ENCODE measurements around the gene LMAN1. TPM values are rescaled to one million over a fixed set of nuclear protein-coding genes. Genes with fewer than 3 reads are reported as not detected.

The LMAN1 gene
- total RNA-seq, 2 experiments from 2014 or later: 33.0 to 46.4 TPM

DNA sequence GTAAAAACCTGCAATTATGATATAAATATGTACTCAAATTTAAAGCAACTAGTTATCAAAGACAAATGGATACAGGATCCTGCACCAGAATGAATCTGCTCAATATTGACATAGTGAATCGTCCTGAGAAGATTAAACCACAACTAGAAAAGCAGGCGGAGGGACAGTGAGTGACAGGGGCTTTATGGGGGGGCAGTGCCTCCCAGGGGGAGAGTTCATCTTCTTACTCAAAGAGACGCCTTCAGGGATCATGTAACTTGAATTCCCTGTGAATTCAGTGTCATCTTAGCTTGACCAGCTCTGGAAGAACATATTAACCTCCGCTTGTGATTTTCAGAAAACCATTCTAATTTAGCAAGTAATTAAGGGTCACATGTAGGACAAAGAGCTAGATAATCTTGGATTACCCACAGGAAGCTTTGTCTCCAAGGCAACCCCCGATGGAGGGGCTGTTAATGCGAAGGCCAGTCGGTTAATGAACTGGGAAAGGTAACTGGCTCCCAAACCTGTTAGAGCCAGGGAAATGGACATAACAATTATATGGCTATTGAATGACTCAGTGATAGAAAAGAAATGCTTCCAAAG, 17.4 kb upstream of the LMAN1 start:
- CTCF ChIA-PET (ENCODE audit: unreplicated experiment): no interaction called here

DNA sequence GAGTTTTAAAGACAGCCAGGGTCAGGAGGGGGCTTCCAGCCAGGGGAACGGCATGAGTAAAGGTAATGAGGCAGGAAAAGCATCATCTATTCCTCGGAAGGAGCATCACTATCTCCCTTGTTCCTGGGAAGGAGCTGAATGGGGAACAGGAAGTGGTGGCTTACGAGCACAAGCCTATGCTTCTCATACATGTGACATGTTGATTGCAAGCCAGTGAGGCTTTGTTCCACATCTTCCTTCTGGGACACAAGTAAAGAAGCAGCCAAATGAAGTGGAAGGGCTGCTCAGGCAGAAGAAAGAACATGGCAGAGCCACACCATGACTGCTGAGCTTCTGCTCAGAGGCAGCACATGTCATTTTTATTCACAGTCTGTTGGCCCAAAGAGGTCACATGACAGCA, 15.1 kb upstream of the LMAN1 start:
- BruUV-seq (replicated peaks): no TSS peak
- intact Hi-C loops (cut with micrococcal nuclease; ENCODE audit: unreplicated experiment): no loop called here
- TF ChIP-seq, protein P1, sequence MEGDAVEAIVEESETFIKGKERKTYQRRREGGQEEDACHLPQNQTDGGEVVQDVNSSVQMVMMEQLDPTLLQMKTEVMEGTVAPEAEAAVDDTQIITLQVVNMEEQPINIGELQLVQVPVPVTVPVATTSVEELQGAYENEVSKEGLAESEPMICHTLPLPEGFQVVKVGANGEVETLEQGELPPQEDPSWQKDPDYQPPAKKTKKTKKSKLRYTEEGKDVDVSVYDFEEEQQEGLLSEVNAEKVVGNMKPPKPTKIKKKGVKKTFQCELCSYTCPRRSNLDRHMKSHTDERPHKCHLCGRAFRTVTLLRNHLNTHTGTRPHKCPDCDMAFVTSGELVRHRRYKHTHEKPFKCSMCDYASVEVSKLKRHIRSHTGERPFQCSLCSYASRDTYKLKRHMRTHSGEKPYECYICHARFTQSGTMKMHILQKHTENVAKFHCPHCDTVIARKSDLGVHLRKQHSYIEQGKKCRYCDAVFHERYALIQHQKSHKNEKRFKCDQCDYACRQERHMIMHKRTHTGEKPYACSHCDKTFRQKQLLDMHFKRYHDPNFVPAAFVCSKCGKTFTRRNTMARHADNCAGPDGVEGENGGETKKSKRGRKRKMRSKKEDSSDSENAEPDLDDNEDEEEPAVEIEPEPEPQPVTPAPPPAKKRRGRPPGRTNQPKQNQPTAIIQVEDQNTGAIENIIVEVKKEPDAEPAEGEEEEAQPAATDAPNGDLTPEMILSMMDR (conservative IDR thresholded peaks at IDR 0.05; ENCODE audit: low read length): no peak
- no peak for TF ChIP-seq EZH2phosphoT487 (IDR thresholded peaks at IDR 0.05; ENCODE audit: borderline replicate concordance, low read depth, low read length)

More for the DNA sequence above, 17.4 kb upstream of the LMAN1 start:
- H3K79me2 ChIP-seq (ENCODE audit: insufficient read depth, low read depth, low read length): no peaks in the 10 kb centered on the region
- no peak for TF ChIP-seq EZH2phosphoT487 (IDR thresholded peaks at IDR 0.05; ENCODE audit: borderline replicate concordance, low read depth, low read length)
- TF ChIP-seq, protein P1 (conservative IDR thresholded peaks at IDR 0.05; ENCODE audit: low read length): no peak
- DNase-seq (ENCODE audit: low spot score): no peak
- POLR2A ChIA-PET: interaction anchor here (0.6 kb wide), 1 partner anchor 12 kb away, joined by 3 read pairs; no protein-coding TSS in a partner anchor
- no peaks in the 10 kb centered on the region for H3K9me3 ChIP-seq (ENCODE audit: low read length)
- no peak overlapping the region for H3K27ac ChIP-seq (ENCODE audit: low read depth, low read length, poor library complexity, severe bottlenecking)
- intact Hi-C loops (cut with micrococcal nuclease; ENCODE audit: unreplicated experiment): no loop called here
- no peaks in the 10 kb centered on the region for H3K4me1 ChIP-seq (ENCODE audit: insufficient read depth, low read length, poor library complexity, severe bottlenecking)
- no peak overlapping the region for H3K4me3 ChIP-seq (ENCODE audit: low read depth, low read length, poor library complexity, severe bottlenecking)
- H3K36me3 ChIP-seq (ENCODE audit: insufficient read depth, low read length): no peaks in the 10 kb centered on the region
- H2AFZ ChIP-seq (ENCODE audit: low read length): no peak overlapping the region
- H3K4me2 ChIP-seq (ENCODE audit: low read length): no peak overlapping the region
- no peaks in the 10 kb centered on the region for H3K9me2 ChIP-seq (ENCODE audit: insufficient read depth, low read length)
- BruUV-seq (replicated peaks): no TSS peak
- H4K20me1 ChIP-seq (ENCODE audit: insufficient read depth, low read length): no peaks in the 10 kb centered on the region

DNA sequence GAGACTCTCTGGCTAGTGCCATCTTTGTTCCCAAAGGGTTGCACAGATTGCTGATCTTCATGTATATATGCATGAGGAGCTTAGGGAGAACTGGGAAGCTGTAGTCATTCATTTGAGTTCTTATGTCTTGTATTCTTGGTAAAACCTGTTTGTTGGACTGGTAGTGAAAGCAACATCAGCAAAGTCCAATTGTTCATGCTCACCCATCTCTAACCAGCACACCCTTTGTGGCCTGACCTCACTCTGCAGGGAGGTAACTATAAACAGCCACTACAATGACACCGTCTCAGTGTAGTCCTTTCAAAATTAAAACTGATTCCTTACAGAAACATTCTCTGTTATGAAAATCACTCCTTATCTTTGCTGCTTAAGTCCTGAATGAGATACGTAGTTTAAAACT, 13.9 kb upstream of the LMAN1 start:
- no peak overlapping the region for H3K4me3 ChIP-seq (ENCODE audit: low read depth, low read length, poor library complexity, severe bottlenecking)
- H3K4me1 ChIP-seq (ENCODE audit: insufficient read depth, low read length, poor library complexity, severe bottlenecking): no peaks in the 10 kb centered on the region
- no TSS peak for BruUV-seq (replicated peaks)
- DNase-seq (ENCODE audit: low spot score): no peak
- H3K79me2 ChIP-seq (ENCODE audit: insufficient read depth, low read depth, low read length): no peaks in the 10 kb centered on the region
- POLR2A ChIA-PET: no interaction called here
- H3K36me3 ChIP-seq (ENCODE audit: insufficient read depth, low read length): no peaks in the 10 kb centered on the region
- no peak overlapping the region for H2AFZ ChIP-seq (ENCODE audit: low read length)
- H3K9me2 ChIP-seq (ENCODE audit: insufficient read depth, low read length): no peaks in the 10 kb centered on the region
- no peaks in the 10 kb centered on the region for H4K20me1 ChIP-seq (ENCODE audit: insufficient read depth, low read length)
- no peak for TF ChIP-seq EZH2phosphoT487 (IDR thresholded peaks at IDR 0.05; ENCODE audit: borderline replicate concordance, low read depth, low read length)
- TF ChIP-seq, protein P1 (conservative IDR thresholded peaks at IDR 0.05; ENCODE audit: low read length): no peak
- no peaks in the 10 kb centered on the region for H3K9me3 ChIP-seq (ENCODE audit: low read length)
- intact Hi-C loops (cut with micrococcal nuclease; ENCODE audit: unreplicated experiment): no loop called here
- H3K27ac ChIP-seq (ENCODE audit: low read depth, low read length, poor library complexity, severe bottlenecking): no peak overlapping the region
- CTCF ChIA-PET (ENCODE audit: unreplicated experiment): no interaction called here
- no peak overlapping the region for H3K4me2 ChIP-seq (ENCODE audit: low read length)

More for the DNA sequence above, 15.1 kb upstream of the LMAN1 start:
- ChIA-PET POLR2A (no interaction called here), CTCF (ENCODE audit: unreplicated experiment) (no interaction called here)
- Histone ChIP-seq H3K79me2 (ENCODE audit: insufficient read depth, low read depth, low read length) (no peaks in the 10 kb centered on the region), H3K27ac (ENCODE audit: low read depth, low read length, poor library complexity, severe bottlenecking) (no peak overlapping the region), H3K36me3 (ENCODE audit: insufficient read depth, low read length) (no peaks in the 10 kb centered on the region), H4K20me1 (ENCODE audit: insufficient read depth, low read length) (no peaks in the 10 kb centered on the region), H3K9me2 (ENCODE audit: insufficient read depth, low read length) (no peaks in the 10 kb centered on the region), H3K4me3 (ENCODE audit: low read depth, low read length, poor library complexity, severe bottlenecking) (no peak overlapping the region), H2AFZ (ENCODE audit: low read length) (no peak overlapping the region), H3K9me3 (ENCODE audit: low read length) (no peaks in the 10 kb centered on the region), H3K4me2 (ENCODE audit: low read length) (no peak overlapping the region), H3K4me1 (ENCODE audit: insufficient read depth, low read length, poor library complexity, severe bottlenecking) (no peaks in the 10 kb centered on the region)
- no peak for DNase-seq (ENCODE audit: low spot score)

All from OCI-LY7 (cell line).